ENCODE results near the gene DGCR2. TPM values are rescaled to one million over a fixed set of nuclear protein-coding genes. Genes with fewer than 3 reads are reported as not detected.

DGCR2 gene
- total and polyA plus RNA-seq, 2 of the 8 experiments (the other 6 are each of a cell fraction or from before 2014, with no cell fraction given) = 42.3 to 62.2 TPM

GRCh38 chr22:19012308-19012986 lies 109.8 kb downstream of the DGCR2 start:
- Histone ChIP-seq H2BK20ac (ENCODE audit: low read length) (no peak overlapping the region), H2BK12ac (ENCODE audit: low read depth, low read length) (no peak overlapping the region), H3K9ac (replicated peaks in 1 of 4; ENCODE audit: extremely low read depth in 1 of 4, low read depth in 3 of 4, low read length in 3 of 4) (no peak overlapping the region), H3K4me2 (ENCODE audit: insufficient read depth in 1 of 2, low read depth in 2 of 2, low read length in 2 of 2) (no peak overlapping the region), H3K36me3 (ENCODE audit: control insufficient read depth in 2 of 4, insufficient read depth in 4 of 4, low read length in 3 of 4) (no peaks in the 10 kb centered on the region), H2BK5ac (ENCODE audit: low read depth, low read length) (no peak overlapping the region), H3K18ac (ENCODE audit: extremely low read depth, low read length) (no peak overlapping the region), H3K23ac (ENCODE audit: insufficient read length) (no peak overlapping the region), H3K9me3 (ENCODE audit: insufficient read depth in 2 of 2, low read depth in 1 of 2, low read length in 1 of 2) (no peaks in the 10 kb centered on the region; a peak in 1 of 4 replicates), H2AFZ (ENCODE audit: low read length) (no peak overlapping the region), H2BK120ac (replicated peaks; ENCODE audit: low read depth, low read length) (no peak overlapping the region), H3K56ac (replicated peaks; ENCODE audit: insufficient read length, low read depth, low read length) (no peak overlapping the region), H3K23me2 (ENCODE audit: low read depth, low read length) (no peaks in the 10 kb centered on the region), H3K27me3 (replicated peaks in 1 of 4; ENCODE audit: control insufficient read depth in 3 of 4, extremely low read depth in 1 of 4, insufficient read depth in 3 of 4, low read length in 3 of 4) (no peaks in the 10 kb centered on the region; a peak in 1 of 7 replicates), H4K5ac (ENCODE audit: insufficient read length, low read depth, low read length) (no peak overlapping the region), H3K79me1 (ENCODE audit: low read depth, low read length) (no peaks in the 10 kb centered on the region), H3K14ac (ENCODE audit: insufficient read length) (no peak overlapping the region), H2AK5ac (ENCODE audit: low read depth, low read length) (no peak overlapping the region), H3K4ac (replicated peaks; ENCODE audit: insufficient read length, low read depth, low read length) (no peak overlapping the region), H3K4me3 (ENCODE audit: extremely low read depth in 1 of 4, insufficient read depth in 2 of 4, low read depth in 3 of 4, low read length in 4 of 4) (no peak overlapping the region), H4K91ac (replicated peaks; ENCODE audit: insufficient read length, low read length) (no peak overlapping the region), H3K27ac (ENCODE audit: low read depth, low read length) (no peak overlapping the region), H3K79me2 (ENCODE audit: control insufficient read depth in 1 of 2, insufficient read depth in 2 of 2, low read length in 2 of 2) (no peaks in the 10 kb centered on the region), H4K8ac (ENCODE audit: extremely low read depth, insufficient read depth, low read length) (no peak overlapping the region), H2BK15ac (ENCODE audit: low read length) (no peak overlapping the region), H3K4me1 (replicated peaks in 1 of 4; ENCODE audit: control insufficient read depth in 3 of 4, insufficient read depth in 4 of 4, low read length in 3 of 4) (no peaks in the 10 kb centered on the region; a peak in 1 of 7 replicates), H4K20me1 (replicated peaks in 1 of 2; ENCODE audit: control insufficient read depth in 1 of 2, insufficient read depth in 2 of 2, low read length in 2 of 2) (no peaks in the 10 kb centered on the region)
- 98% methylated on average over 5 of the region's 5 CpGs; no CpG with 5 or more reads in 1 of the 2 experiments for WGBS, 2 experiments (ENCODE audit: extremely low coverage in 1 of 2, insufficient coverage in 1 of 2, insufficient read length in 1 of 2, insufficient replicate concordance in 2 of 2, low coverage in 1 of 2, low lambda C conversion rate in 2 of 2, missing lambda C conversion rate in 1 of 2)
- ChIA-PET CTCF (ENCODE audit: partially characterized antibody) (interaction anchor here (4.5 kb wide), 1 partner anchor 13 kb away, joined by 17 read pairs; no protein-coding TSS in a partner anchor), POLR2A (ENCODE audit: partially characterized antibody) (no interaction called here)
- FAIRE-seq = no peak
- DNase-seq (ENCODE audit: low read depth in 1 of 2, low spot score in 2 of 2) = no peak
- TF ChIP-seq NANOG (IDR thresholded peaks at IDR 0.05; ENCODE audit: insufficient read depth, low read depth, low read length, poor library complexity, severe bottlenecking) = no peak
- no peak for TF ChIP-seq EP300 (IDR thresholded peaks at IDR 0.05; ENCODE audit: borderline replicate concordance in 1 of 2, low read depth in 2 of 2, low read length in 2 of 2)
- TF ChIP-seq CBX8 (IDR thresholded peaks at IDR 0.05; ENCODE audit: borderline replicate concordance, low read depth, low read length) = no peak
- TF ChIP-seq FOSL1 (IDR thresholded peaks at IDR 0.05; ENCODE audit: insufficient read depth, low read depth, low read length) = no peak
- no peak for TF ChIP-seq CTBP2 (IDR thresholded peaks at IDR 0.05; ENCODE audit: borderline replicate concordance, insufficient read depth, insufficient read length, low read length)
- TF ChIP-seq KDM1A (IDR thresholded peaks at IDR 0.05; ENCODE audit: borderline replicate concordance, low read length) = no peak
- TF ChIP-seq CEBPB (IDR thresholded peaks at IDR 0.05; ENCODE audit: low read depth, low read length) = no peak
- TF ChIP-seq MAX (IDR thresholded peaks at IDR 0.05) = no peak
- no peak for TF ChIP-seq RFX5 (IDR thresholded peaks at IDR 0.05; ENCODE audit: borderline replicate concordance, low read depth, low read length)
- TF ChIP-seq SIN3A (conservative IDR thresholded peaks at IDR 0.05 in 1 of 2, IDR thresholded peaks at IDR 0.05 in 1 of 2; ENCODE audit: low read depth in 1 of 2, low read length in 2 of 2) = no peak
- TF ChIP-seq SP1 (IDR thresholded peaks at IDR 0.05; ENCODE audit: low read depth, low read length) = no peak
- TF ChIP-seq TBP (IDR thresholded peaks at IDR 0.05; ENCODE audit: low read depth, low read length) = no peak

Measured in H1 (cell line).